HG02642 (cell line): ENCODE results near the gene CAMK4.
A peak's percentile ranks its signal among the peaks of the same experiment; 100 is the strongest.

Experiments used
- ATAC-seq: cut with Tn5 transposase; IDR thresholded peaks from one replicate; pipeline ENCODE4 v1.9.1; 2021; ENCODE audit warnings: mild to moderate bottlenecking; ENCODE audit not compliant: unreplicated experiment, poor library complexity

CAMK4 gene

DNA sequence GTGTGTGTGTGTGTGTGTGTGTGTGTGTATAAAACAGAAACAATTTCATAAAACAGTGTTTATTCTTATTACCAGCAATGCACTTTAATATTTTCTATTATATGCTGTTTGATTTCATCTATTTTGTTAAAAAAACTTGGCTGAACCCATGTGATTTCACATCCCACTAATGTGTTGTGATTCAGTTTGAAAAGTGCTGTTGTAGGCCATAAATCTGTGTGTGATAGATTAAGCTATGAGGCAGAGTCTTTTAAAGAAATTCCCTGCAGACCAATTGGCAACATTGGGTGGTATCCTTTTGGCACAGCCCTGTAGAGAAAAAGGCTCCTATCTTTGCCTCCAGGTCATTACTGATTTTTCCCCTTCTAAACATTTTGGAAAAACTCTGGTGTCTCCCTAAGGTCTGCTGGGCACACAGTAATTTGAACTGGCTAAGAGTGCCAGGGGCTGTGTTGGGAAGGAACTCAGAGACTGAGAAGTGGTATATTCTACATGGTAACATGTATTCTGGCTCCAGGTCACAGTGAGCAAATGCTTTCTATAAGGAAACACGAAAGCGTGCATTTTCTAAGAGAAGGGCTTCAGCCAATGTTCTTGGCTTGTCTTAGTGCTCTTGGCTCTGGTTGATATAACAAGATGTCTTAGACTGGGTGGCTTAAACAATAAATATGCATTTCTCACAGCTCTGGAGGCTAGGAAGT, 4.5 kb downstream of the CAMK4 start:
- ATAC-seq, result no peak

DNA sequence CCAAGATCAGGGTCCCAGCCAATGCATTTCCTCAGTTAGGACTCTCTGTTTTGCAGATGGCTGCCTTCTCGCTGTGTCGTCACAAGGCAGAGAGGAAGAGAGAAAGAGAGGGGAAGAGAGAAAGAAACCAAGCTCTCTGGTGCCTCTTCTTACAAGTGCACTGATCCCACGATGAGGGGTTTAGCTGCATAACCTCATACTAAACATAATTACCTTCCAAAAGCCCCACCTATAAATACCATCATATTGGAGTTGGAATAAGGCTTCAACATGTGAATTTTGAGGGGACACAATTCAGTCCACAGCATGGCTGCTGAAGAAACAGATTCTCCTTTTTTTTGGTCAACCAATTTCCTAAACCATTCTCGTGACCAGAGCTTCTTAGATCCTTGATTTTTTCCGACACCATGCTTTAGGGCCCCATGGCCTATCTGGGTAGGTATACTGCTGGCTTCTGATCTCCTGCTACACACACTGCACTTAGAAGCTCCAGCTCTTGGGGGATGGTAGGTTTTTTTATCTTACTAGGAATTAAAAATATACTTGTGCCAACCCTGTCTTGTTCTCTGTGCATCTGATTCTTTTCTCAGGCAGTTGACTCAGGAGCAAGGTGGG, 5.1 kb downstream of the CAMK4 start:
- ATAC-seq, result no peak

DNA sequence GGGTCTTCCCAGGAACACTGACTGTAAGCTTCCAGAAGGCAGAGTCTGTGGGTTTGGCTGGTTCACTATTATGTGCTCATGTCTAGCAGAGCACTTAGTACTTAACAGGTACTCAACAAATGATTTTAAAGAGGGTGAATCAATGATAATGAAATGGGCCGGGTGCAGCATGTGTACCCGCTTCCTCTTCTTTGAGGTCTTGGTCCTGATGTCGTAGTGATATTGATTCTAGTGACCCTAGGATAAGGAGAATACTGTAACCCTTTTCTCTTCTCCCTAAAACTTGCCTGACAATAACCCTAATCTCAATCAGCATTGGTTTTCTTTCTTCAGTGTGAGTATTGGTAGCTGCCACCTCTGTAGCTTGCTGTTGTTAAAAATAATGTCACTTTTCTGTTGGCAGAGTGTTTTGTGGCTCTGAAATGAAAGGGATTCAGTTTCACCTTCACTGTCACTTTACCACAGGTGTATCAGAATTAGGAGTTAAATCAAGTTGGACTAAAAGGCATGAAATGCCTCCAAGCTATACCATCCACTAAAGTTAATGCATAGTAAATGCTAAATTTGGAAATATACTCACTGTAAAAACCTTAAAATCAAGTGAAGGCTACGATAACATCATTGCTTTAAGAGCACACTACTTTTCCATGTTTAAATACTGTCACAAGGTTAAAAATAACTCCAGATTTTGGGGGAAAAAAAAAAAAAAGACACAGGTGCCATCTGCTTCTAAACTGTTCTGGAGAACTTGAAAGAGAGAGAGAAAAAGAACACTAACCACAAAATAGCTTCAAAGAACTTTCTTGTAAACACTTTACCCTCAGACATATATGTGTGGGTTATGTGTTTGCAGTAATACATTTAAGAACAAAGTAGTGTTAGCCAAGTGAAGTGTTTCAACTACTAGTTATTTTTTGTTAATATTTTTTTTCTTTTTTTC, 6.0 kb downstream of the CAMK4 start:
- peak; percentile 32 for ATAC-seq

DNA sequence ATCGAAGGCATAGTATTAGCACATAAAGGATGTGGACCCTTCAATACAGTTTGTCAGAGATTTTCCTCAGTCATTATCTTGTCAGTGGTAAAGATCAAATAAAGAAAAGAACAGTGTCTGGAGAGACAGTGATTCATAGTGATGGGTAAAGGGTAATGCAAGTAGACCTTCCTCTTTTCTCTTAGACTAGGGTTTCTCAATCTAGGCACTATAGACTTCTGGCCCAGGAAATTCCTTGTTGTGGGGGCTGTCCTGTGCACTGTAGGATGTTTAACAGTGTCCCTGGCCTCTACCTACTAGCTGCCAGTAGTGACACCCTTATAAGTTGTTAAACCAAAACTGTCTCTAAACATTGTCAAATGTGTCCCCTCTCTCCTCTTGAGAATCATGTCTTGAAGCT, 6.9 kb downstream of the CAMK4 start:
- ATAC-seq, result no peak

DNA sequence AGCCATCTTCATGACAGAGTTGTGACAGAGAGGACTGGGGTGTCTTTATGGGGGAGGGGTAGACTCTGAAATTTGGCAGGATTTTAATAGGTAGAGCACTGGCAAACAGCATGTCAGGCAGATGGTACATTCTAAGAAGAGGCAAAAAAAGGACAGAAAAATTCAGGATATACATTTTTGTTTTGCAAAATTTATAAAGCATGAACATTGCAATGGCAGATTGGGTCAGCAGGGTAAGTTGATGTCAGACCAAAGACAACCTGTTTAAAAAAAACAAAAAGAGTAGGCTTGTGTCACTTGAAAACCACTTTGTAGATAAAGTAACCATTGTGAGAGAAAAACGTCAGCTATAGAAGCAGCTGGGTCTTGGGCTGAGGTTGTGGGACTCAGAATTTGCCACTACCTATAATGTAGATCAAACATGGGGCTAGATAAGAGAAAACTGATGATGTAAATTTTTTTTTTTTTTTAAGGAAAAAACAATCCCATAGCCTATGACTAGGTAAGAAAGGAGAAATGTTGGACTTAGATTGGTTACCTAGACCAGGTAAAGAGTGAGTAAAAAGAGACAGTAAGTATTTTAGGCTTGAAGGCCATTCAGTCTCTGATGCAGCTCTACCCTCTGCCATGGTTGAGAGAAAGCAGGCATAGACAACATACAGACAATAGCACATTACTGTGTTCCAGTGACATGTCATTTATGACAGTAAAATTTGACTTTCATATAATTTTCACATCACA, 8.3 kb downstream of the CAMK4 start:
- ATAC-seq, result no peak

DNA sequence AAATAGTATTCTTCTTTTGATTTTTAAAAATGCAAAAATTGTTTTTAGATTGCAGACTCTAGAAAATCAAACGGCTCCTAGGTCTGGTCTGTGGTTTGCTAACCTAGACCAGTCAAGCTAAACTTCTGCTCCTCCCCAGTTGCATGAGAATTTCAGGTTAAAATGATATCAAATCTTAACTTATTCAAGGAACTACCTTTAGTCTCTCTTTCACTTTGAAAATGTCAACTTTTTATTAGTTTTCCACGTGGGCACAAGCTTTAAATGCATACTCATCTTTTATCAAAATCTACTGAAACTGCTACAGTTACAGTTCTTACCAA, 8.8 kb downstream of the CAMK4 start:
- no peak for ATAC-seq

DNA sequence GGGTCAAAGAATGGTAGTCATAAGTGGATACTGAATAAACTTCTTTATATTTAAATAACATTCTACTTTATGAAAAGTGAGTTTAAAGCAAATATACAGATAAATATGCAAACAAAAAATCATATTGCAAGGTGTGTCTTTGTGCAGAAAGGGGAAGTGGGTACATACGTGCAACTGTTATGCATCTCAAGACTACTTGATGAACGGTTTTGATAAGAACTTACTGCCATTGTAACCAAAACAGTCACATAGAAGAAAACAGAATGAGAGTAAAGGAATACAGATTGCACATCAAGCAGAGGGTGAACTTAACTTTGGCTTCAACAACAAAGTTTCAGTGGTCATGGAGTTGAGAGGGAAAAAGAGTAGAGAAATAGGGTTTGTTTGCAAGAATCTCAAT, 9.9 kb downstream of the CAMK4 start:
- no peak for ATAC-seq

DNA sequence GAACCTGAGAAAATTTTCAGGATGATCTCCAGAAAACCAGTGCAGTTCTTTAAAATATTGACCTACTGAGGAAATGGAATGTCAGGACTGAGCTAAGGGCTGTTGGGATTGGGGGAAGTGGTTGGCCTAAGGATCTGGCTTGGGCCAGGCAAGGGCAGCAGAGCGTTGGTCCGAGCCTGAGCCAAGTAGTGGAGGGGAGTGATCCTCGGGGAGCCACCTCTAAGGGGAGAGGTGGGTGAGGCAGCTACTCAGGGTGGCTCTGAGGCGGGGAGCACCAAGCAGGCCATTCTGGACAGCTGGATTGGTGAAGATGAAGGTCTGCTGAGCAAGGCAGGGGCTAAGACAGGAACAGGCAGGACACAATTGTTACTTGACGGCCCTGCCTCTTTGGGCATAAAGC, 11.5 kb downstream of the CAMK4 start:
- no peak for ATAC-seq

DNA sequence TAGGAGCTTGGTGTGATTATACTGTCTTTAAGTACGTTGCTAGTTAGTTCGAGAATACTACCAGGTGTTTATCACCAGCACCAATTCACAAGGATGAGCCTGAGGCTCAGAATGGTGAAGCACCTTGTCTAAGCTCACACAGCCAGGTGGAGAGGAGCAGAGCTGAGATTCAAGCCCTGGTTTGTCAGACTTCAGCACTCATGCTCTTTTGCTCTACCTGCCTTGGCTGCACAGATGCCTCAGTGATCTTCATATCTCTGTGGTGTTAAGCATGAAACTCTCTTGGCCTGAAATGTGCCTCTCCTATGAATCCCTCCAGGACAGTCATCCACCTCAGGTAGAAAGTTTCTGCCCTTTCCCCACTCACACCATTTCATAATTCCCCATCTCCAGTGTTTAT, 12.2 kb downstream of the CAMK4 start:
- ATAC-seq, result no peak

DNA sequence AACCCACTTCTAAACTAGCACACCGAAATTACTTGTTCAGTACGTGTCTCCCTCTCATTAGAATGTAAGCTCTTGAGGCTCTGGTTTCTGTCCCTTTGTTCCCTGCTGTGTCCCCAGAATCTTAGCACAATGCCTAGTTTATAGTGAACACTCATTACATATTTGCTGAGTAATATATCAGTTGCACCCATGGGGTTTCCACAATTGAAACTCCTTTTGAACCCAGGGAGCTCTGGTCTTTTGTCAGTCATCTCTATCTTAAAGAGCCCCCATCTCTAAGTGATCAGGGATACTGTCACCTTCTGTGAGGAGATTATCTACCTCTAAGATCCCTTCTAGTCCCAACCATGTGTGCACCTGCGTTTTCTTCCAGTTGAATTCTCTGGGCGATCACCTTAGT, 12.8 kb downstream of the CAMK4 start:
- no peak for ATAC-seq

DNA sequence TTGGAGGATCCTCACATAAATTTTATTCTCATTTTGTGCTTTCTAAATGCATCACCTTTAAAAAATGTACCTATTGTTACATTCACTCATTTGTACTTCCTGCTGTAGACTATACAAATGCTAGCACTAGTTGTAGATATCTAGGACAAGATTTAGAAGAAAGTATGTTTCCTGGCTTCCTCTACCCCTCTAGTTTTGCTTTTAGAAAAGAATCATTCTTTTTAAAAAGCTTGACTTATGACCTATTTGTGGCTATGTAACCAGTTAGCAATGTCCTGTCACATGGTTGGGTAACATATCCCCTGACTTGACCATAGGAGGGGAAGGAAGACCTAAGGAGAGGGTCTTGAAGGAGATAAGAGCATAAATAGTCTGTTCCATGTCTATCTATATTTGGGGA, 13.3 kb downstream of the CAMK4 start:
- ATAC-seq, result no peak

DNA sequence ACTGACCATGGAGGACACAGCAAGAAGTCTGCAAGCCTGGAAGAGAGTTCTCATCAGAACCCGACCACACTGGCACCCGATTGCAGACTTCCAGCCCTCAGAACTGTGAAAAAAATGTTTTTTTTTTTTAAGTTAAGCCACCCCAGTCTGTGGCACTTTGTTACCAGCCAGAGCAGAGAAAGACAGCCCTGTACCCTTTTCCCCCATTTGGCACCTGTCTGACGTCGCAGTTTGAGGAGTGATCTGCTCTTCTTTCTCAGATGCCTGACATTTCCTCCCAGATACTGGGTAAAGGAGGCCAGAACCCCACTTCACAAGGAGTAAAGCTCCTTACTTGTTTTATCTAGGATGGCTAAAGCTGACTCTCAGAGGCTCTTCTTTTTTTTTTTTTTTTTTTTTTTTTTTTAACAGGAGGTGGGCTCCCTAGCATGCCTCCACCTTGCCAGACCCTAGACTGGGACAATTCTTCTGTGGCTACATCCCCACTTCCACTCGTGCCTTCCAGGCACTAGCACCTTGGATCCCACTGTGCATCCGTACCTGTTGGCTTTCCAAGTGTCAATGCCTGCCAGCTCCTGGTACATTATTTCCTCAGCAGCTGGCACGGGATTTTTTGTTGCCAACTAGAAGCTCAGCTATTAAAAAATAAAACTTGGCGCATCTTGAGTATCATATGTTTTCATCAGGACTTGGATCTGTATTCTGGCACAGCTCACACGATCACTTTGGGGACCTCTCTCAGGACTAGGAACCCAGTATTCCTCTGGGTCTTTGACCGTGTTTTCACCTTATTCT, 14.4 kb downstream of the CAMK4 start:
- no peak for ATAC-seq

DNA sequence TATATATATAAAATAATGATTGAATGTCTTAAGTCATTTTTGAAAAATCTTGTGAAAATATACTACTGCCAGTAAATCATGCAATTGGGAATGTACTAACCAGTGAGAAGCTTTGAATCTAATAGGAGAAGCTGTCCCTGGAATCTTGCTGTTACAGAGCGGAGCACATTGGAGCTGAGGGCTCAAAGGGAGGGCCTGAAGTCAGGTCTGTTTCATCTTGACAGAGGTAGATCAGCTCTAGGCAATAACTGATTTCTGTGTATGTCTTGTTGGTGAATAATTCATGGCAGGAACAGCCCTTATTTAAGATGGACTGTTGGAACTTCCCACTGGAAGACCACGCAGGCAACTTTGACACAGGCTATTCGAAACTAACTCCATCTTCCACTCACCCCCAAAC, 17.5 kb downstream of the CAMK4 start:
- no peak for ATAC-seq

DNA sequence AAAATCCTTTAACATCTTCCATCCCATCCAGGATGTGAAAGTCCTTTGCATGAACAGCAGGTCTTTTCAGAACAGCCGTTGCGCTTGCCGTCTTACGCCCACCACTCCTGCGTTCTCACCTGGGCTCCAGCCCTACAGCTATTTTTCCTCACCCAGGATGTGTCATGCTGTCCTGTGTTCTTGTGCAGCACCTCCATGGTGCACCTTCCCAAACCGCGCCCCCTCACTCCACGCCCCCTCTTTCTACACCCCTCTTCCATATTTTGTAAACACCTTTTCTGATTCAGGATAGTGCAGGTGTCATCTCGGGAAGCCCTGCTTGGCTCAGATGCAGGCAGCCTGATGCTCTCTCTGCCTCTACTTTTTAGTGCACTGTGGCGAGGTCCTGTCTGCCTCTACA, 18.4 kb downstream of the CAMK4 start:
- ATAC-seq, result no peak

DNA sequence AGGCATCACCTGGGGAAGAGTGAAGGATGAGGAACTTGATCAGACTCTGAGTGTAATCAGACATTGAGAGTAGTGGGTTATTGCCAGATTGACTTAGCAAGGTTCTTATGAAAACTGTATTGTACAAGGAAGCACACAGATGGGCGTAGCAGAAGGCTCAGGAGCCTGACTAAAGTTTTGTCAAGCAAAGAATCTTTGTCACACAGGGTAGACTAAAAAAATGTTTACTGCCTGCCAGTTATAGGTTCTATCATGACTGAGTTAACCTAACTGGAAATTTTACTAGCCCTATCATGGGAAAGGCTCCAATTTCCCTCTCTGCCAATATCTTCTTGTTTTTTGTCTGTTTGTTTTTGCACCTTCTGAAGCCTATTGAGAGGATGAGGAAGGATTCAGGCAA, 19.1 kb downstream of the CAMK4 start:
- no peak for ATAC-seq

DNA sequence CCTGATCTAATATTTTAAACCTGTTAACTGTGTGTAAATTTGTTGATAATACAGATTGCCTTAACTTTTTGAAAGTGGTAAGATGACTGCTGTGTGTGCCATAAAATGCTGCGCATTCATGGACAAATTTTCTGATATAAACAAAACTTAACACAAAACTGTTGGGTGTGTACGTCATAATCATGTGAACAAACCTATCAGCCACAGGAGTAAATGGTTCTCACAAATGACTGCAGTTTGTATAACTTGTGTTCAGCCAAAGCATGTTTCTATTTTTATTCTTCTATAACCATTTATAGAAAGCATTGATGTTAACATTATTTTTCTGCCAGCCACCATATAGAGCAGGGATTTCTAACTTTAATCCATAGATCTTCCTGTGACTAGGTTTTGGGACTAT, 21.5 kb downstream of the CAMK4 start:
- ATAC-seq, result no peak

DNA sequence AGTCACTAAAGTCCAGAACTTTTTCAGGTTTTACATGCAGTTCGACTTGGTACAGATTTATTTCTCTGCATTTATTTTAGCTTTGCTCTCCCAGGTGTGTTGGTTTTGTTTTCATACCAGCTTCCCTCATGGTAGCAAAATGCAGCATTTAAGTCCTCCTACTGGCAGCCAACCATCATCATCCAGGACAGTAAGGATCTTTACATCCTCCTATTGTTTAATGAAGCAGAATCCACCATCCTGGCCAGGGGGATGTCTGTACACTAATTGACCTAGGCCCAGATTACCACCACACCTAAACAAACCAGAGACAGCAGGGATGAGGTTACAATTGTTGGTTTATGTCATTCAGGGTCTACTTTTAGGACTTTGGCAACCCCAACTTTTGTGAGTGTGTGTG, 22.3 kb downstream of the CAMK4 start:
- ATAC-seq, result no peak

DNA sequence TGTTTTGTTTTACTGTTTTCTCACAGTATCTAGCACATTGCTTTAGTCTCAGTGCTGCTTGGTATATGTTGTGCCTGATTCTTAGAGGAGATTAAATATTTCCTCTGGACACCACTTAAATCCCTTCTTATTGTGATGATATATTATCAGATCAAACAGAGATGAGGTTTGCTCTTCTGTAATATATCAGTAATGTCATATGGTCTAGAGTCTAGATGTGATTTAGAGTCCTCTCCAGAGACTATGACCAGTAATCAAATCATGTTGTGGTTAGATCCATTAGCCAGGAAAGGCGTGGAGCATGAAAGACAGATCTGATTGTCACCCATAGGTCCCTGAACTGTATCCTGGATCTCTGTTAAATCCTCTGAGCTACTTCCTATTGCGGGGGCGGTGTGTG, 24.4 kb downstream of the CAMK4 start:
- ATAC-seq, result no peak

DNA sequence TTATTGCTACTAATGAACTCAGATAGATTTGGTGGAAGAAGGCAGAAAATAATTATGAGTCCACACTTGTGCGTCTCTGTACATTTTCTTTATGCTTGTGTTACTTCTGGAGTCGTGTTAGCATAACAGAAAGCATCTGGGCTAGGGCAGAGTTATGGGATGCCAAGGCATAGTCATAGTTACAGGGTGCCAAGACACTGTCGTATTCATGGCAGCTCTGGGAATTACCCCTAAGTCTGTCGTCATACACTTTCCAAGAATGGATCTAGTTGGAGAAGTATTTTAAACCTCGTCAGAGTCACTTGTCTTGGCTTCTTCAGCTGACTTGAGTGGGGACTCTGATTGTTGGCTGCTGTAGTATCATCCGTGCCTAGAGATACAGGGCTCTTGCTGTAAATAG, 27.7 kb downstream of the CAMK4 start:
- no peak for ATAC-seq
